GM18508 (cell line): ENCODE data around the gene BMP7.
"Not testable (repeated sequence)": the region's sequence is repeated elsewhere in the genome, so short reads cannot be mapped to it uniquely, and the experiment has no call there.

ENCODE experiments used
- ATAC-seq: cut with Tn5 transposase; IDR thresholded peaks from one replicate; pipeline ENCODE4 v1.9.1; 2021; ENCODE audit warnings: moderate number of reproducible peaks; ENCODE audit not compliant: insufficient read depth, unreplicated experiment

Gene BMP7

GRCh38 chr20:57198132-57199072, 68.0 kb downstream of the BMP7 start:
- no peak for ATAC-seq

GRCh38 chr20:57197352-57198131, 68.9 kb downstream of the BMP7 start:
- ATAC-seq = no peak

DNA sequence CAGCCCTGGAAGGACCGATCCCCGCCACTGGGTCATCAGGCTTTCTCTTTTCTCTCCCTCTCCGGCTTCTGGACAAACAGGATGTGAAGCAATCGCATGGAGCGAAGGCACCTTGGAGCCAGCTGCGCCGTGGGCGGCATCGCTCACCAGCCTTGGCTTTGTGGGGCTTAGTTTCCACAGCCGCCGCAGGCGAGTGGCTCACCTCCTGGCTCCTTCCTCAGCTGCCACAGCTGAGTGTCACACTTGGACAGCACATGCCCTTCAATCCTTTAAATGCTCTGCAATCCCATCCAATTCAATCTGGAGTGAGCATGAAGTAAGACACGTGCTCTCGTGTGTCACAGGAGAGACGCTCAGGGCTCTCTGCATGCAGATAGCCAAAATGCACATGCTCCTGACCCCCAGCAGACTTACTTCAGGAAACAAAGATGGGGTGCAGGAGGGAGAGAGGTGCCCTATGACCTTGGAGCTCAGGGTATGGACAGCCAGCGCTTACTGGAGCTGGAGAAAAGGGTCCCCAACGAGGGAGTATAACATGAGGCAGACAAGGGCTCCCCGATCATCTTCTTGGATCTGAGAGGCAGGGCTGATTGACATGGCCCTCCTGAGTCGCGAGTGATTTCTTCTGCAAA, 70.9 kb downstream of the BMP7 start:
- no peak for ATAC-seq

DNA sequence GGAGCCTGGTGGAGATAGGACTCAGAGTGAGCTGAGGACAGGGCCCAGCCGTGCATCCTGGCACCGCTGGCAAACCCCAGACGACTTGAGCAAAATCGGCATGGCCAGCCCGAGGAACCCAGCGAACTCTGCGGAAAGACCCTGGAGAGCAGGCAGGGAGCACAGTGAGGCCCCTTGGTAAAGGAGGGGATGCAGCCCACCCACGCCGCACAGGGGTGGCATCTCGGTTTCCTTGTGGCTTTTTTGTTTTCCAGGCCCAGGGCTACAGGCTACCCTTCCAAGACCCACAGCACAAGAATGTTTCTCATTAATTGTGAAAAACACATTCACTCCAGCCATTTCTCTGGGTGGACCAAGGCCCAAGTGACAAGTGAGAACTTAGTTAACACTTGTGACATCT, 71.4 kb downstream of the BMP7 start:
- no peak for ATAC-seq

GRCh38 chr20:57194154-57194553, 72.3 kb downstream of the BMP7 start:
- no peak for ATAC-seq

GRCh38 chr20:57193094-57193493, 73.3 kb downstream of the BMP7 start:
- no peak for ATAC-seq

- ATAC-seq = no peak
Observed at GRCh38 chr20:57192311-57192710, 74.1 kb downstream of the BMP7 start.

DNA sequence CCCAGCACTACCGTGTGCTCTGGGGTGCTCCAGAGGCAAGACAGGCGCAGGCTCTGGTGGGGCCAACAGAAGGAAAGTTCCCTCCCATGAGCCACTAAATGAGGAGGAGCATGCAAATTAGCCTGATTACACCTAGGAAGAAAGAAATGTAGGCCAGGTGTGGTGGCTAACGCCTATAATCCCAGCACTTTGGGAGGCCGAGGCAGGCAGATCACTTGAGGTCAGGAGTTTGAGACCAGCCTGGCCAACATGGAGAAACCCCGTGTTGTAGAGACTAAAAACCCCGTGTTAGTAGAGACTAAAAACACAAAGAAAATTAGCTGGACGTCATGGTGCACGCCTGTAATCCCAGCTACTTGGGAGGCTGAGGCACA, 75.2 kb downstream of the BMP7 start:
- ATAC-seq = not testable (repeated sequence)

DNA sequence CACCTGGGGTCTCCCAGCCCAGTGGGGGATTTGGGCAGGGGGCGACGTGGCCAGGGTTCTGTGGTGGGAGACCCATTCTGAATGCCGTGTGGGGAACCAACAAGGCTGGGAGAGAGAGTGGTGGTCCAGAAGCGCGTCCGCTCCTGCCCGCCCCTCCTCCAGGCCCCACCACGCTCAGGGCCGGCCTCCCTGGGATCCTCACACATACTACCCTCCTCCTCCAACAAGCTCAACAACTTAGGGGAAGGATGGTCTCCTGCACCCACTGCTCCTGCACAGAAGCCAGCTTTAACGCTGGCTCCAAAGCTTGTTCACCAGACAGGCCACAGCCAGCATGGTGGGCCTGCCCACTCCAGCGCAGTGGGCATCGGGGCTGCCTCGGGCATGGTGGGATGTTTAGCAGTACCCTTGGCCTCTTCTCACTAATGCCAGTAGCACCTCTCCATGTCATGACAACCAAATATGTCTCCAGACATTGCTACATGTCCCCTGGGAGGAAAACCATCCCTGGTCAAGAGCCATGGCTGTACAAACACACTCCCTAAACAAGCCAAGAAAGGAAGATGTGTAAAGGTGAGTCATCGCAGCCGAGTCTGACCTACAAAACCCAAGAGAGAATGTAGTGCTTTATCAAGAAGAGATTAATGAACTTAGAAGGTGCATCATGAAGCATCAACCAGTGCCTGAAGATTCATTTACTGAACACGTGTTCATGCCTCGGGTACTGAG, 75.7 kb downstream of the BMP7 start:
- ATAC-seq = no peak

DNA sequence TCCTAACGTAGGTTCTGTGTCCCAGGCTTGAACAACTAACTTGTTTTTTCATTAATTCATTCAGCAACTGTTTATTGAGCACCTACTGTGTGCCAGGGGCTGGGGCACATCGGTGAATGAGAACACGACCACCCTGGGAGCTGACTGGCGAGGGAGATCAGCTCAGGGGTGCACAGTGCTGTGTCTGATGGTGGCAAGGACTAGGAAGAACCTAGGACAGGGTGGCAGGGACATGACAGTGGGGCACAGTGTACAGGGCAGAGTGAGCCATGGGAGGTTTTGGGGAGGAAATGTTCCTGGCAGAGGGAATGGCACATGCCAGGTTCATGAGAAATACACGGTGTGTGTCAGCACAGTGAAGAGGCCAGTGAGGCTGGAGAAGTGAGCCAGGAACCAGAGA, 76.7 kb downstream of the BMP7 start:
- no peak for ATAC-seq

DNA sequence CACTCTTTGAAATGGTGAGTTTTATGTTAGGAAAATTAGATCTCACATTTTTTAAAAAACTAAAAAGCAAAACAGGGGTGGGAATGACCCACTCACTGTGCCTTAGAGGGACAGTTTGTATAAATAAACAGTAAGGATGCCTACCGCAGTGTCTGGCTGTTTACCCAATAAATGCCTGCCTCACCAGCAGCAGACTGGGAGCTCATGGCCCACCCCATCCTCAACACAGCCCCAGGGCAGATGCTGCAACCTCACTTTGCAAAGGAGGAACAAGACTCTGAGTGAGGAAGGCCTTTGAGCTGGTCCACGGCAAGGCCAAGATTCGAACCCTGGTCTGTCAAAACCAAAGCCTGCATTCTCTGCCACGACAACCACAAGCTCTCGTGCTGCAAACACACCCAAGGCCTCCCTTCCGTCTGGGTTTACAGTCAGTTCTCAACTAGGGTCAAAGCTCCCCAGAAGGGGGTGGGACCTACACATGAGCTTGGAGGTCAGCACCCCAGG, 77.8 kb downstream of the BMP7 start:
- no peak for ATAC-seq

DNA sequence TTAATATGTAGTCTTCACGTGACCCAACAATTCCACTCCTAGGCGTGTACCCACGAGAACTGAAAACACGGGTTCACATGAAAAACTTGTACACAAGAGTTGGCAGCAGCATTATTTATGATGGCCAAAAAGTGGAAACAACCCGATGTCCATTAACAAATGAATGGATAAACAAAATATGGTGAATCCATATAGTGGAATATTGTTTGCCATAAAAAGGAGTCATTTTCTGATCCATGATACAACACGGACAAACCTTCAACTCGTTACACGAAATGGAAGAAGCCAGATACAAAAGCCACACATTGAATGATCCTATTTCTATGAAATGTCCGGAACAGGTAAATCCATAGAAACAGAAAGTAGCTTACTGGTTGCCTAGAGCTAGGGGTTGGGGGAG, 78.4 kb downstream of the BMP7 start:
- no peak for ATAC-seq

- ATAC-seq = no peak
Observed at GRCh38 chr20:57187068-57187634, 79.3 kb downstream of the BMP7 start.

DNA sequence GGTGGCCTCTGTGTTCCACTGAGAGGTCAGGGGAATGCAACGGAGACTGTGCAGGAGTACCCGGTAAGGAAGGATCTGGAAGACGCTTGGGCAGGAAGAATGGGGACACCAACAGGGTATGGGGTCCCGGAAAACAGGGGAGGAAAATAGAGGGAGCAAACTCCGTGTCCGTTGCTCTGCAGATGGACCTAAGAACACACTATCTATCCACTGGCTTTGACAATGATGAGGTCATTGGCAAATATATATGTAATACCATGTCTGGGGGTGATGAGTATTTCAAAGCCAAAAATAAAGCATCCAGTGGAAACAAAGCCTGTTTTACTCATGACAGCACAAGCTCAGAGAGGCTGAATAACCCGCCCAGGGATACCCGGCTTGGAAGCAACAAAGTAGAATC, 80.2 kb downstream of the BMP7 start:
- no peak for ATAC-seq

DNA sequence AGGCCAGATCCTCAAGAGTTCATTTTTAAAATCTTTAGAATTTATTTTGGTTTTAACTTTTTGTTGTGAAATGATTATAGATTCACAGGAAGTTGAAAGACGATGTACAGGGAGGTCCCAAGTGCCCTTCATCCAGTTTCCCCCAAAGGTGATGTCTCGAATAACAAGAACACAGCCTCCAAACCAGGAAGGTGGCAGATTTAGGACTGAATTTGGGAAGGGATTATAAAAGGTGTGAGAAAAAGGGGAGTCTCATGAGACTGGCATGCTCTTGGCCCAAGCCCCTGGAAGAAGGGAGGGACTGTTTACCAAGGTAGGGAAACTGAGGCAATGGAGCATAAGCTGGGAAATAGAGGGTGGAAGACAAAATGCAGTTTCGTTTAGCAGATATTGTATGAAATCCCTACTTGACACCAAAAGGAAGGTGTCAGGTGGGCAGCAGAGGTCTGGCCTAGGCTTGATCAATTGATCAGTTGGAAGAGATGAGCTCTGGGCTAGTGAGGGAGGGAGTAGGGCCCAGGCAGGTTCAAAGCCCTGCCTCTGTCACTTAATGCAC, 81.2 kb downstream of the BMP7 start:
- no peak for ATAC-seq

DNA sequence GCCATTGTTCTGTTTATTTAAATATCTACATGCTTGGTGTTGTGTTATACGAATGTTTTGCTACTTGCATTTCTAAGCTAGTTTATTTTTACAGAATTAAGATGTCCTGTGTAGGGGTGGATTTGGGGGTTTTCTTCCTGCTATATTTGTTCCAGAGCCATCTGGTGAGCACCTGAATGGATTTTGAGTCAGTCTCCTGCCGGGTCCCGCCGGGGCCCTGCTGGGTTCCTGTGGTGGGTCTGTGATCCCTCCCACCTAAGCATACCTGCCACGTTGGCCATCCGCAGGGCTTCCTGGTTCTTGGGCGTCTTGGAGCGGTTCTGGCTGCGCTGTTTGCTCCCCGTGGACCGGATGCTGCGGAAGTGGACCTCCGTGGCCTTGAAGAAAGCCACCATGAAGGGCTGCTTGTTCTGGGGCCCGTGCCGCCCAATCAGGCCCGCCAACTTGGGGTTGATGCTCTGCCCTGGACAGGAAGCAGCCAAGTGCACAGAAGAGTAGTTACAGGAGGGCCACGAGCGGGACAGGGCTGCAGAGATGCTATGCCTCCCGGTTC, 82.9 kb downstream of the BMP7 start:
- ATAC-seq = no peak

DNA sequence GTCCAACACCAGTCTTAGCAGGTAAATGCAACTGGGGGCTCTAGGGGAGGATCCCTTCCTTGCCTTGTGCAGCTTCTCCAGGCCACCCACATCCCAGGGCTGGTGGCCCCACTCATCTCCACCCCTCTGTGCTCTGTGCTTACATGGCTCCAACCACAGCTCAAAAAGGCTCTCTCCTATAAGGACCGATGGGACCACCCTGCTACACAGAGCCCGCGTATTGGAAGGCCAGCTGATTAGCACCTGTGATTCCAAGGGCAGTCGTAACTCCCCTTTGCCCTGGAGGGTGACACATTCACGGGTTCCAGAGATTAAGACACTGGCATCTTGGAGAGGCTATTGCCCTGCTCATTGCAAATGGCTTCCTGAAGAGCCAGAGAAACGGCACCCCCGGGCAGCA, 84.8 kb downstream of the BMP7 start:
- no peak for ATAC-seq

- no peak for ATAC-seq
Observed at GRCh38 chr20:57180954-57181353, 85.5 kb downstream of the BMP7 start.

DNA sequence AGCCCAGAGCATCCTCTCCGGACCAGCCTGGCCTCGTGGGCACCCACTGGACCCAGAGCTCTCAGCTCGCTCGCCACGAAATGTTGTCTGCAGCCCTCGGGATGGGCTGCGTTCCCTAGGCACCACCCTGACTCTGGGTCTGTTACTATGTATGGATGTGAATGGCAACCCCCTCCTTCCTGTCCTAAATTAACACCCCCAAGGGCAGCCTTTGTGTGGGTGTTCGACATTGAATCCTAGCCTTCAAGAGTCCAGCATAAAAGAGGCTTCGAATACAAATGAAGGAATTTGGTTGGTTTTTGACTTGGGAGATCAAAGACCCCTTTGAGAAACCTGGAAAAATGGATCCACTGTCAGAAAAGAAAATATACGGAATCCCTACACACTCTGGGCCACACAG, 86.1 kb downstream of the BMP7 start:
- no peak for ATAC-seq
